GM18517 (cell line): ENCODE measurements around the gene SASH1.
"Not testable (repeated sequence)": the region's sequence is repeated elsewhere in the genome, so short reads cannot be mapped to it uniquely, and the experiment has no call there.

Experiments
- ATAC-seq: cut with Tn5 transposase; IDR thresholded peaks from one replicate; pipeline ENCODE4 v1.9.1; 2021; ENCODE audit warnings: mild to moderate bottlenecking, moderate library complexity; ENCODE audit not compliant: unreplicated experiment

Gene SASH1

DNA sequence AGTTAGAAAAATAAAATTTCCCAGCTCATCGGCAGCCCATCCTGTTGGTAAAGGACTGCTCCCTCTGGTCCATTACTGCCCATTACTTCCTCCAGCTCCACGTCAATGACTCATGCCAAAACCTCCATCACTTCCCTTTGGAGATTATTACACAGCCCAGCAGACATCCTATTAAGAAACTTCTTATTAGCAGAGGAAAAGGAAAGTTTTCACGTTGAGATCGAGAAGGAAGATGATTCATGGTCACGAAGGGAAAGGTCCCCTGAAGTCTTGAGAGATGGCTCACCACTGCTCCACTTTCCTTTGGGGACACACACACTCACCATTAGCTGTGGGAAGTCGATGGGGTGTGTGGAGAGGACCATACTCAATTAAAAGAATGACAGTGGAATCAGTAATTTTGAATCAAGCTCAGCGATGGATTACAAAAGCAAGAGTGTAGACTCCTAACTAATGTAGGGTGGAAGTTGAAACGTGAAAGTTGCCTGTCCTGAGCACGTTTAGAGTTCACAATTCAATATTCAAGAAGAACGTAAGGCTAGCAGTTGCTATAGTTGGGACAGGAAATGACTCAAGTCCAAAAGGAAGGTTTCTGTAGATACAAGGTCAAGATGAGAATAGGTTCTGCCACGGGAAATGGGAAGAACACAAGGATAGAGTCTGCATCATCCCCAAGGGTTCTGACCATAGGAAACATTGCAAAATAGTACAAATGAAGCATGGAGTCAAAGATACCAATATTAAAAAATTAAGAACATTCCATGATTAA is 21.6 kb downstream of the SASH1 start:
- ATAC-seq: no peak

DNA sequence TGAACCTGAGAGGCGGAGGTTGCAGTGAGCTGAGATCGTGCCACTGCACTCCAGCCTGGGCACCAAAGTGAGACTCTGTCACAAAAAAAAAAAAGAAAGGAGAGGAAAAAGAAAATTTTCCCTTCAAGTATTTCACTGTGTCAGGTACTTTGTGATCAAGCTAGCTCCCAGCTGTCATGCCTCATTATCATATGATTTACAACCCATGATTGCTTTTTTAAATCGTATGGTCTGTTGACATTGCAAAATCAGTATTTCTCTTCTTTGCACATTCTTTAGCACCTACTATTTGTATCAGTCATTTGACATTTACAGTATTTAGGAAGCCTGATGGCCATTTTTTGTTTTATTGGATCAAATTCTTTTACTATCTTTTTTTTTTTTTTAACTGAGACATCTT is 22.4 kb downstream of the SASH1 start:
- ATAC-seq: no peak

DNA sequence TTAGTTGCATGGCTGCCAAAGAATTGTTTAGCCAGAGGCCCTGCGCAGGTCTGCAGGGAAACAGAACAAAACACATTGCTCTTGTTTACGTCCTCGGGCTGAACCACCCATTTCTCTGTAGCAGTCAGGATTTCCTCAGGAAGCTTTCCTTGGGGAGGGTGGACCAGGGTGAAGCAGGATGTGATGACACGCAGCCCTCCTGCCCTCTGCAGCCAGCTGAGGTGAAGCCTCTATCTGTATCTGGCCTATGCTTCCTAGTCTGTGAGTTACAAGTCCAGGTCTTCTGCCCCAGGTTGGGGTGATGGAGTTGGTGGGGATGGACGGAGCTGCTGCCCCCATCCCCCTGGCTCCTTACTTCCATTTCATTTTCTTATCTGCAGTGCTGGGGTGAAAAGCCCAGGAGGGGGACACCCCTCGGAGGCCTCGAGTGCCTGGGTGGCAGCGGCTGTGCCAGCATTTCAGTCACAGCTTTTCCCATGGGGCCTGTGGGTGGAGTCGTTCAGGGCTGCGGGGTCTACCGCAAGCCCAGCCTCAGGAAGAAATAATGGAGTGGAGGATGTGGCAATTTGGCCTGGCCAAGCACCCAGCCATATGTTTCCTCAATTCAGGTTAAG is 24.9 kb downstream of the SASH1 start:
- ATAC-seq: no peak

DNA sequence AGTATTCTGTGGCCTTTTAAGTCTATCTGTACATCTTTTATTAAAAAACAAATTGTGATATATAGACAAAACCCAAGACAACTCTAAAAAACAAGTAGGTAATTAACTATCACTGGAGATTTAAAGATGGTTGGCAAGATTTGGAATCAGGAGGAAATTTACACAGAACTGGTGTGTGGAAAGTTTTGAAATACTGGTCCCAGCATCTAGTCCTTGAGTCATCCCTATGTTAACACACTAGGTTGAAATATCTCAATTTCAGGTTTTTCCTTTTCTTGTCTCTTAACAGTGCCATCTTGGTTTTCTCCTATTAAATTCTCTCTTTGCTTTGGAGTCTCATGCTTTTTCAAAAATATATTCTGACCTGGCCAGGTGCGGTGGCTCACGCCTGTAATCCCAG is 27.5 kb downstream of the SASH1 start:
- ATAC-seq: no peak

DNA sequence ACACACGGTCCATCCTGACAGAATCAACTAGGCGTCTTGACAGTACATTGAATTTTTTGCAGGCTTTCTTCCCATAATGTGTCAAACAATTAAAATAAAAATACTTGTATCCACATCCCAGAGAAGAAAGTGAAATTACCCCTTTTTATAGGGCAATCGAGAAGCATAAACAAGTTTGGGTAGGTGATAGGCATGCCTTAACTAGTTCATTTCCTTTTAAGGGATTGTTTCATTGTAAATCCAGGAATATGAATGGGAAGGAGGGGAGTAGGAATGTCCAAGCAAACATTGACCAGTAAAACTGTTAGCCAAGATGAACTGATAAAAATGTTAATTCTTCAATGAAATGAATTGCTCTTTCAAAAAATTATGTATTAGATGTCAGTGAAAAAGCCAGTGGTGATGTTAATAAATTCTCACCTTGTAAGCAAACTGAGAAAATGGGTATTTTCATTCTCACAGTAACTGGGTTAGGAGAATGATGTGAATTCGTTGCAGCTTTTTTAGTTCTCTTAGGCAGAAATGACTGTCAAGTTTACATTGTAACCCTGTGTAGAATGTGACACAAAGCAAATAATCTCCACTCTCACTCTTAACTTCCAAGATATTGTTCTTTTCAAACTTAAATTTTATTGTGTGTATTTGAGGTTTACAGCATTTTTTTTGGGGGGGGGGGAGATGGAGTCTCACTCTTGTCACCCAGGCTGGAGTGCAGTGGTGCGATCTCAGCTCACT is 31.6 kb downstream of the SASH1 start:
- no peak for ATAC-seq

DNA sequence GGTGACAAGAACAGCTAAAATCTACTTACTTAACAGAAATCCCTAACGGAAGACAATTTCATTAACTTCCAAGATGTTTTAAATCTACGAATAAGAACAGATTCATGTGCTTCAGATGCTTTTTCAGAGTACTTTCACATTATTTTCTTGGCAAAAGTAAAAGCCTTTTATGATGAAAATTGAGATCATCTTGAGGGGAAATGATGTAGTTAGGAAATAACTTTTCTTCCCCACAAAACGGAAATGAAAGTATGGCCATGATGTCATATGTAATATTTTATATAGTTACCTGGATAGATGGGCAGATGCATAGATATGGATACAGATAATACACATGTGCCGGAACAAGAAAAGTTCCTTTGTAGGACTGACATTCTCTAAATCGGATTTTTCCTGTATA is 32.8 kb downstream of the SASH1 start:
- ATAC-seq: no peak

DNA sequence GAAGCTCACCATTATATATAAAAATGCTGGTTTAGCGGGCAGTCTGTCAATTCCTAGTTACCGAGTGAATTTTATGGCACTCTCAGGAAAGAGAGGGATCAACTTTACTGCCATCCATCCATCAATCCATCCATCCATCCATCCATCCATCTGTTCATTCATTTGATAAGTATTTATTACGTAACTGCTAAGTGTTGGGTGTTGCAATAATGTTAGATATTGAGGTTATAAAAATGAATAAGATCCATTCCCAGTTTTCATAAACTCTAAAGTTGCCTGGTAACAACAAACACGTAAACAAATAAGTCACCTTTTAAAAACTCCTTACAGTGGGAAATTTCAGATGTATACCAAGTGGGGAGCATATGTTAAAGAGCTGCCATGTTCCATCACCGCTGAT is 36.8 kb downstream of the SASH1 start:
- no peak for ATAC-seq

DNA sequence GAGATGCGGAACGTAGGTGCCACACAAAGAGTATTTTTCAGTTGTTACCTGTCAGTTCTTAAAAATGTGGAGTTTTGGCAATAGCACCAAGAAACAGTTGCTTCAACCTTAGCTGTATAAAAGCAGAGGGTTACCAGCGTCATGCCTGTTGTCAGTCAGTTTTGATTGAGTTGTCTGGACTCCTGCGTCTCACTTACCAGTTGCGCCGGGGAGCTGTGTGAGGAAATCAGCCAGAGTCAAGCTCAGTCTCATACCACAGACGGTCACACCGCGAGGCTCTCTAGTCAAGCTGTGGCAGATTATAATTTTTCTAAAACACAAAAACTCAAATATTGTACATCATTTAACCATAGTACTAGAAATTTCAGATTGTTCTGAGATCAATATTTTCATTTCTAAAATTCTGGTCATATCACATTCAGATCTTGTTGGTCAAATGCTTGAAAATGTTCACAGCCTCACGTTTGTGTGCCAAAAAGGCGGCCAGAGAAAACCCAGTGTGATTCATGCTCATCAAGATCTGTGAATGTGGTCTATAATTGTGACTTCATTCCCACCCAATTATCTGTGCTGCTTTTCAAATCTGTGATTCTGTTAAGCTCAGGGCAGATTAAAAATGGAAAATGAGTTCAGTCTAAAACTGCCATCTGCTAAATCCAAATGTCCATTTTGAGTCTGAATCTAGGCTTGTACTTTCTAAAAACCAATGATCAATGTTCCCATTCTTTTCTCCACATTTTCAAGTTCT is 37.5 kb downstream of the SASH1 start:
- no peak for ATAC-seq

DNA sequence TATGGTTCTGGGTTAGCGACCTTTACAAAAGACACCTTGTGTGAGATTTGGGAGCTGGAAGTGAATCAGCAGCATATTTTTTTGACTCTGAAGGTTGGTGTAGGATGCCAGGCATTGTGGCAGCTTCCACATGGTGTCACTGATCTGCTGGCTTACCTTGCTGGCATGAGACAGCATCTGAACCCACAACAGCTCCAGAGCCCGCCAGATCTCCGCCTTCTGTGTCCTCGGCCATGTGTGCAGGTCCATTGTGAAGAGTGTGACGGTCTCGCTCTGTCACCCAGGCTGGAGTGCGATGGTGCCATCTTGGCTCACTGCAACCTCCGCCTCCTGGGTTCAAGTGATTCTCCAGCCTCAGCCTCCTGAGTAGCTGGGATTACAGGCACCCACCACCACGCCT is 39.4 kb downstream of the SASH1 start:
- not testable (repeated sequence) for ATAC-seq

DNA sequence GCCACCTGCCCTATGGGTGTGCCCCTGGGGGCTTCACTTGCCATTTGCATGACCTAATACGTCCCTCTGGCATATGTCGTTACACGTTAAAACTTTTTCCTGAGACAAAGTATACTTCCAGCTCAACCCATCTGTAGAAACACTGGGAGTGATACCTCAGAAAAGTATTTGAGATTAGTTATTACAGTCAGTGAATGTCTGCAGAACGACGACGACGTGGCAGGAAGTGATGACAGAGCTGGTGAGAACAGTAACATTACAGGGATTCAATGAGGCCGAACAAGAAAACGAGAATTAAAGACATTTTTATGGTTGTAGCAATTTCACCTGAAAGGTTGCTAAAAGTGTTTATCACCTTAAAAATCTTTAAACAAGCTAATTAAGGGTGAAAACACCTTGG is 40.2 kb downstream of the SASH1 start:
- ATAC-seq: no peak

DNA sequence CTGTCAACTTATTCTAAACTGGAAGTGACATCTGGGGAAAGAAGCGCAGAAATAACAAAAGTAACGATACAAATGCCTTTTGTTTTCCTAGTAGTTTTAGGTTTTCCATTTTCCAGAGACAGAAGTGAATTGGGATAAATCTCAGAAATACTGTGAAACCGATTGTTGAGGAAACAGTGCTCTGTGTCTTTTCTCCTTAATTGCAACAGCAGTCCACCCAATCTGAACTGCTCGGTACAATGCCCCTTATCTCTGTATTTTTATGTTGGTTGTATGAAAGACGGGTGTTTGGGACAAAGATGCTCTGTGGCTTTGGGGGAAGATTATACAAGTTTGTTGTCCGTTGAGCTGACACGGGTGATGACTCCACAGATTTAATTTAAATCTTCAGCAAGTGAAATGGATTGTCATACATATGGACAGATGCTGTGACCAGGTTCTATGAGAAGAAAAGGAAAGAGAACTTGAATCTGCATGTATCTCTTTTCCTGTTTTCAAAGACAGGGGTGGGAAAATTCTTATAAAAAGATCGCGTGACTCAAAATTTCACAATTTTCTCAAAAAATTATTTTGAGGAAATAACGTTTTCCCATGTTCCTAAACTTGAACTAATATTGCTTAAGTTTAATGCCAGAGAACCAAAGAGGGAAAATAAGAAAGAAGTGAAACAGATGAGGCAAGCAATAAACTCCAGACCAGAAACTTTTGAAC is 41.2 kb downstream of the SASH1 start:
- ATAC-seq: no peak

DNA sequence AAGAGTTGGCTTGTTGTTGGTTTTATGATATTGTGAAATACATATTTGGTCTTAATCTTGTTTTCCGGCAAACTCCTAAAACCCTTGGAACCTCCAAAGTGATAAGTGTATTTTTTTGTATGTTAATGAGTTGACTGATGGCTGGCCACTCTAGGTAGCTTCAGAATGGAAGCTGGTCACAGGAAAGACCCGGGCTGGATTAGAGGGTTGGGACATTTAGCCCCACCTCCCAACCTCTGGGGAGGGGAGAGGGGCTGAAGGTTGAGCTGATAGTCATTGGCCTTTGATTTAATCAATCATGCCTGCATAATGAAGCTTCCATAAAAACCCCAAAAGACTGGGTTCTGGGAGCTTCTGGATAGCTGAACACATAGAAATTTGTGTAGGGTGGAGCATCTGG is 42.7 kb downstream of the SASH1 start:
- ATAC-seq: no peak

DNA sequence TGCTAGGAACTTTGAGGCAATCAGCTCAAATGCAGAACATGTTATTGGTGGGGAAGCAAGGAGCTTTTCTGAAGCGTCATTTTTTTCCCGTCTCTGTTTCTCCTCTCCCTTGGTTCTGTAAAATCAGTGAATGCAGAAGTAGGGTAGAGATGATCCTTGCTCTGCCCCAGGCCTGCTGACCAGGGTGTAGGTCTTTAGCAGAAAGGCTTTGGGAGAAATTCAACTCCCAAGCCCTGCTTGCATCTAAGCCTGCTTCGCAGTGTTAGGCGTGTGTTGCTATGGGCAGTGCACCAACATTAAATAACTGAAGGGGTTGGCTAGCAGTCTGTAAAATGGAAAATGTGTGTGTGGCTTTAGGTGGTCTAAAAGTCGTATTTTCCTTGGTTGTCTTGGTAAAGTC is 45.9 kb downstream of the SASH1 start:
- no peak for ATAC-seq

DNA sequence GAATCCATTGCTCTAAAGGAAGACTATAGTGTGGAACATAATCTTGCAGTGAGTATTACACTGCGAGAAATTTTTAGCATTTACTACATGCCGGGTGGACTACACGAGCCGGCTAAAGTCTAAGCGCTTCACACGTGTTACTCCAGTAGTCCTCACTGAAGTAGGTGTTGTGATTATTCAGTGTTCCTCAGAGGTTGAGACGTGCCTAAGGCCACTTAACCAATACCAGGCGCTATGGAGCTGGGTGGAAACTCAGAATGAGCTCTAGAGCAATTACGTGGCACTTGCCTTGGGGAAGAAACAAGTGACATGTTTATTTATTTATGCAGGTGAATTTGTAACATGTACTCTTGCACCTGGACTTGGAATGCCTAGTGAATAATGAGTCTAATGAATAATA is 46.4 kb downstream of the SASH1 start:
- no peak for ATAC-seq

DNA sequence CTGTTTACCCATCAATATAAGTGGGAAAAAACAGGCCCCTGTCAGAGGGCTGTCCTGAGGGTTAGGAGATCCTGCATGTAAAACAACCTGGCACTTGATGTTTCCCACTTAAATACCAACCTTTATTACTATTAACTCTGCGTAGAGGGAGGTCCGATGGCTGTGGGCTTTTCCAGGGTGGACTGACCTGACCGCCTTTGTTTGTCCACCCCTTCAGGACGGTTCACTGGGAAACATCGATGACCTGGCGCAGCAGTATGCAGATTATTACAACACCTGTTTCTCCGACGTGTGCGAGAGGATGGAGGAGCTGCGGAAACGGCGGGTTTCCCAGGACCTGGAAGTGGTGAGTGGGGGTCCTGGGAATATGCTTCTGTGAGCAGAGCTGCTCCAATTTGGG is 47.3 kb downstream of the SASH1 start:
- ATAC-seq: no peak

DNA sequence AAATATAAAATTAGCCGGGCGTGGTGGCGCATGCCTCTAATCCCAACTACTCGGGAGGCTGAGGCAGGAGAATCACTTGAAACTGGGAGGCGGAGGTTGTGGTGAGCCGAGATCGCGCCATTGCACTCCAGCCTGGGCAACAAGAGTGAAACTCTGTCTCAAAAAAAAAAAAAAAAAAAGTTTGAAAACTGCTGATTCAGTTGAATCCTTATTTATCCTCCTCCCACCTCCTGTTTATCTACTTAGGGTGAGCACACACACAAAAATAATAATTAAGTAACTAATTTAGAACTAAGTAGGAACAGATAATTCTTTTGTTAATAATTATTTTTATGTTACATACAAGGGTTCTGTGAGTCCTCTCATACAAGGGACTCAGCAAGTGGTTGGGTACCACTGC is 49.5 kb downstream of the SASH1 start:
- ATAC-seq: not testable (repeated sequence)

DNA sequence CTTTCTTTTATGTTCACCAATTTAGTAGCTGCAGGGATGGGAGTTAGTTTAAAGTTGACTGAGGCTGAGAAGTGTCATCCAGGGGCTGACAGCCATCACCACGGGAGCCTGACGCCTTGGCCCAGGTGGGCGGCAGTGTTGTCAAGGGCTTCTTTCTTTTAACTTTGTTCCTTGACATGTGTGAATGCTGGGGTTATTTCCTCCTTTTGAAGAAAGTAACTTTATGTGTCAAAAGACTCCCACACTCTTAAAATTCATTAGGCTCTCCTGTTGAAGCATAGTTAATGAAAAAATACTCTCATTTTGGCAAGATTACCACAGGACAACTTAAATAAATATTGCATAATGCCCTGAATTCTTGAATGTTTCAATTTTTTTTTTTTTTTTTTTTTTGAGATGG is 50.0 kb downstream of the SASH1 start:
- ATAC-seq: no peak

DNA sequence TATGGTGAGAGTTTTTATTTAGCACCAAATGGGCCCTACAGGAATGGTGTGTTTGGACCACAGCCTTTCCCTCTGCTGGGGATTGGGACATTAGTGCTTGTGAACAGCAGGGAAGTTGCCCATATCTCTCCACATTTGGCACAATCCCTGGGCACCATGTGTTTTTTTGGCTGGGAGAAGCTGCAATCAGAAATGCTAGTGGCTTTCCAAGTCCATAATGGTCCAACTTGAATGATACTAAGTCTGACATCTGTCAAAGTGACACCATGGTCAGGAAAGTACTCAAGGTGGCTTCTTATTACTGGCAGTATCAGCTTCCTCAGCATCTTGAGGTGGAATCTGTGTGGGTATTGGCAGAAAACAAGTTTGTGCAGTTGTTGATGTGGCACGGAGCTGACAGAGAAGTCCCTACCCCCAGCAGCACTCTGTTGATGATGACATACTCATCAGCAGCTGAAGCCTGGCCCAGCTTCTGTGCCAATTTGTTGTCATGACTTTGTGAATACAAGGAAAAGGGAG is 53.0 kb downstream of the SASH1 start:
- no peak for ATAC-seq

DNA sequence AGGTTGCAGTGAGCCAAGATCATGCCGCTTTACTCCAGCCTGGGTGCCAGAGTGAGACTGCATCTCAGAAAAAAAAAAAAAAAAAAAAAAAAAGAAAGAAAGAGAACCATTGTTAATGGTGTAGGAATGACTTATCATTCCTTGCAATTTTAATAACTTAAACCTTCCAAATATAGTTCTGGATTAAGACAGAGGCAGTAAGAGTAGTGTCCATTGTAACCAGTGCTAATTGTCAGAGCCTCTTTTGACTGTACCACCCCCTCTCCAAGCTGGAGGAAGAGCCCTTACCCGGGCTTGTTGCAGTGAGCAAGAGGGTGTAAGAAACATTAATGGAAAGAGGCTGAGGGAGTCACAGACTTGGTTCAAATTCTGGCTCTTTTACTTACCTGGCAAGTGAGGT is 53.8 kb downstream of the SASH1 start:
- no peak for ATAC-seq

DNA sequence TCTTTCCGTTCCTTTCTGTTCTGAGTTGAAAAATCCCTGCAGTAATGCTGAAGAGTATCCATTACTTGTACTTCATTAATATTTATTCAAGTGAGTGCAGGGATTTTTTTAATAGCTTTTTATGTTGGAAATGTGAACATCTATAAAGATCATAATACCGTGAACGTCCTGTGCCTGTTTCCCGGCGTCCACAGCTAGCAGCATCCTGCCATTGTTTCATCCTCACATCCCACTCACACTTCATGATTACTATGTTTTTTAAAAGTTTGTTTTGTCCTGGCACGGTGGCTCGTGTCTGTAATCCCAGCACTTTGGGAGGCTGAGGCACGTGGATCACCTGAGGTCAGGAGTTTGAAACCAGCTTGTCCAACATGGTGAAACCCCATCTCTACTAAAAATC is 54.3 kb downstream of the SASH1 start:
- no peak for ATAC-seq

DNA sequence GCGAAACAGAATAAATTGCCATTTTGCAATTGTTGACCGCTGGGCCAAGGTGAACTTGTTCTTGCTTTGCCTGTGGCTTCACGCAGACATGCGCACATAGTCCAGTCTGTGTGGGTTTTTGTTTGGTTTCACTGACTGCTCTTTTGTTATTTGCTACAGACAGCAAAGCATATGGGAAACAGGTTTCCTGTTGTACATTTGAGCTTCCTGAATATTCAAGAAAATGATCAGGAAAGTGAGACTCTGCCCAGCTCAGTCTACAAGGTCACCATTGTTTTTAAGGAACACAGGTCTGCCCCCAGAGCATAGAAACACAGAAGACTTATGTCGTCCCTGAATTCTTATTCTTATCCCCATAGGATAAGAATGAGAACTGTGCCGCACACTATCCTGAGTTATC is 55.6 kb downstream of the SASH1 start:
- no peak for ATAC-seq
